Natural killer cell treated with Interleukin-12 subunit alpha and Interleukin-12 subunit beta and Interleukin-15 and Interleukin-18, amount 100 ng/mL, for 72 hours (primary cell): Measurements from ENCODE around the gene KRTAP19-5. TPM values are rescaled to one million over a fixed set of nuclear protein-coding genes. Genes with fewer than 3 reads are reported as not detected.
"Not testable (repeated sequence)": the region's sequence is repeated elsewhere in the genome, so short reads cannot be mapped to it uniquely, and the experiment has no call there.

Experiments used
- ATAC-seq, 2 donors: fragments of 150-1000 bp; cut with Tn5 transposase in 1 of 2; sonication (Bioruptor Pico), chemical (Tn5 transposase) in 1 of 2; 2 replicates each; pipeline ENCODE4 v1.10.0; 2021
- DNase-seq: peaks from one replicate; pipeline ENCODE4 v3.0.0; 2022; ENCODE audit warnings: low spot score
- H3K27ac Mint-ChIP-seq, 2 donors: 1 replicate in 1 of 2; 2 replicates in 1 of 2; pipeline ENCODE4 v1.8.0; 2022; ENCODE audit warnings: mixed read lengths in 2 of 2, mild to moderate bottlenecking in 1 of 2, moderate library complexity in 1 of 2
- H3K27me3 Mint-ChIP-seq, 2 donors: 1 replicate in 1 of 2; 2 replicates in 1 of 2; pipeline ENCODE4 v1.8.0; 2022; ENCODE audit warnings: mixed read lengths in 2 of 2
- H3K36me3 Mint-ChIP-seq: one replicate; pipeline ENCODE4 v1.8.0; 2022; ENCODE audit warnings: mixed read lengths
- H3K4me1 Mint-ChIP-seq, 2 donors: 1 replicate in 1 of 2; 2 replicates in 1 of 2; pipeline ENCODE4 v1.8.0; 2022; ENCODE audit warnings: low read depth in 2 of 2, mixed read lengths in 2 of 2, mild to moderate bottlenecking in 1 of 2
- H3K4me3 Mint-ChIP-seq: one replicate; pipeline ENCODE4 v1.8.0; 2022; ENCODE audit warnings: mixed read lengths
- H3K9me3 Mint-ChIP-seq: 2 replicates; pipeline ENCODE4 v1.8.0; 2022; ENCODE audit warnings: mixed read lengths
- total RNA-seq, 2 donors: library from RNA; stranded (reverse); gene quantifications; one replicate each; pipeline ENCODE4 v1.2.3, GENCODE V29; 2022

KRTAP19-5 gene
- total RNA-seq: not detected

DNA sequence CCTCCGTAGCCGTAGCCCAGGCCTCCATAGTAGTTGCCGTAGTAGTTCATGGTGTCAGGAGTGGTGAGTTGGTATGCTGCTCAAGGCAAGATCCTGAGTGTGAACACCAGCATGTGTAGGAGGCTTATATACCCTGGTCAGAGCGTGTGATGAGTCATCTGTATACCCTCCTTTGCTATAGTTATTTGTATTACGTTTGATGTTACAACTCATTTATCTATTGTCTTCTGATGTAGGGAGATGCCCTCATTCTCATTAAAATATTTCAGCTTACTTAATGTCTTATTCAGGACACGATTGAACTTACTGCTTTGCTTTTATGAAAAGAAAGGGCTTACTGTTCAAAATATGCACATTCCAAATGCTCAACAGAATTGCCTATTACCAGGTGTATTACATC lies at the start of gene KRTAP19-5:
Gene KRTAP19-5, minus strand, starts transcription at position 101 of the 400 bp plus-strand sequence. Its CDS starts 51 bp downstream, at position 50.
- H3K36me3 Mint-ChIP-seq: no peaks in the 10 kb centered on the region
- no peak for ATAC-seq
- H3K9me3 Mint-ChIP-seq: peaks cover 9% of the 10 kb centered on the region
- H3K27ac Mint-ChIP-seq: no peak within 1 kb of the TSS
- no peaks in the 10 kb centered on the region for H3K27me3 Mint-ChIP-seq
- no peaks in the 10 kb centered on the region for H3K4me1 Mint-ChIP-seq
- no peak for DNase-seq
- H3K4me3 Mint-ChIP-seq: no peak within 1 kb of the TSS

DNA sequence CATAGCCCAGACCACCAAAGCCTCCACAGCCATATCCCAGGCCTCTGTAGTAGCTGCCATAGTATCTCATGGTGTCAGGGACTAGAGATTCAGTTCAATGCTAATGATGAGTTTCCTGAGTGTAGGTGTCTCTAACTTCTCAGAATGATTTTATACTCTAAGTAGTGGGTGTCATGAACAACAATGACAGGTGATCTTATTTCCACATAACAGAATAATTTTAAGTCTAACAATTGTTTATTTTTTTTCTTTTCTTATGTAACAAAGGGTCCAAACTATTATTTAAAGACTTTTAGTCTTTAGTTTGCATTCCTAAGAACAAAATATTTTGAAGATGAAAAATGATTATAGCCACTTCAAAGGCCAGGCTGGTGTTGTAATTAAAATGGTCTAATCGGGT lies 39.8 kb upstream of the KRTAP19-5 start, which contains the start of gene KRTAP19-6:
Gene KRTAP19-6, minus strand, starts transcription at position 101 of the 400 bp plus-strand sequence. Its CDS starts 31 bp downstream, at position 70.
- H3K4me3 Mint-ChIP-seq: no peak within 1 kb of the TSS

DNA sequence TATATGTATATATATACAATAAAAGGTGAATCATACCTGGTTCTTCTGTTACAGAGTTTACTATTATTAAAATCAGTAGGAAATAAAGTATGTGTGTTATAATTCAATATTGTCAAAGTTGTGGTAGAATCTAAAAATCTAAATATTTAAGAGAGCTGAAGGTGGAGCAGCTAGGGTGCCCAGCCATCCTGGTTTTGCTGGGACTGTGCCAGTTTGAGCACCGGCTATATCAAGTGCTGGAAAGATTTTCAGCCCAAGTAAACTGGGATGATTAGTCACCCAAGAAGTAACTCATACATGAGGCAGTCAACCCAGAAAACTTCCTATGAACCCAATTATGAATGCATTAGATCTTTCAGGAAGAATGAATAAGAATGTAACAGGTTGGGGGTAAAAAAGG lies 16.9 kb upstream of the KRTAP19-5 start:
- Mint-ChIP-seq H3K27ac (no peak overlapping the region), H3K36me3 (no peaks in the 10 kb centered on the region), H3K9me3 (peaks cover 12% of the 10 kb centered on the region), H3K4me3 (no peak overlapping the region), H3K4me1 (no peaks in the 10 kb centered on the region), H3K27me3 (no peaks in the 10 kb centered on the region)
- DNase-seq (no peak), ATAC-seq (no peak)

More for the DNA sequence above, 39.8 kb upstream of the KRTAP19-5 start, which contains the start of gene KRTAP19-6:
- H3K9me3 Mint-ChIP-seq: peaks cover 6% of the 10 kb centered on the region
- no peak for ATAC-seq
- H3K27ac Mint-ChIP-seq: no peak within 1 kb of the TSS
- DNase-seq: no peak
- H3K27me3 Mint-ChIP-seq: no peaks in the 10 kb centered on the region
- H3K4me1 Mint-ChIP-seq: no peaks in the 10 kb centered on the region
- no peaks in the 10 kb centered on the region for H3K36me3 Mint-ChIP-seq

DNA sequence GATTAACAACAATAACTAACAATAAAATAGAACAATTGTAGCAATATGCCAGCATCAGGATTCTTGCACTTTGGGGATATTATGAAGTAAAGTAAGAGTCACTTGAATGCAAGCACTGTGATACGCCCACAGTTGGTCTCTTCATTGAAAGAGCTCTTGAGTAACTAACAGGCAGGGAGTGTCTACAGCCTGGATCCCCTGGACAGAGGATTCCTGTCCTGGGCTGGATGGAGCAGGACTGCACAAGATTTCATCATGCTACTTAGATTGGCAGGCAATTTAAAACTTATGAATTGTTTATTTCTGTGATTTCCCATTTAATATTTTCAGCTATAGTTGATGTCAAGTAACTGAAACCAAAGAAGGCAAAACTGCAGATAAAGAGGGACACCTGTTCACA lies 13.7 kb upstream of the KRTAP19-5 start:
- Mint-ChIP-seq H3K9me3 (peaks cover 12% of the 10 kb centered on the region), H3K4me1 (no peaks in the 10 kb centered on the region), H3K27me3 (no peaks in the 10 kb centered on the region), H3K27ac (no peak overlapping the region), H3K36me3 (no peaks in the 10 kb centered on the region), H3K4me3 (no peak overlapping the region)
- DNase-seq (no peak), ATAC-seq (no peak)

DNA sequence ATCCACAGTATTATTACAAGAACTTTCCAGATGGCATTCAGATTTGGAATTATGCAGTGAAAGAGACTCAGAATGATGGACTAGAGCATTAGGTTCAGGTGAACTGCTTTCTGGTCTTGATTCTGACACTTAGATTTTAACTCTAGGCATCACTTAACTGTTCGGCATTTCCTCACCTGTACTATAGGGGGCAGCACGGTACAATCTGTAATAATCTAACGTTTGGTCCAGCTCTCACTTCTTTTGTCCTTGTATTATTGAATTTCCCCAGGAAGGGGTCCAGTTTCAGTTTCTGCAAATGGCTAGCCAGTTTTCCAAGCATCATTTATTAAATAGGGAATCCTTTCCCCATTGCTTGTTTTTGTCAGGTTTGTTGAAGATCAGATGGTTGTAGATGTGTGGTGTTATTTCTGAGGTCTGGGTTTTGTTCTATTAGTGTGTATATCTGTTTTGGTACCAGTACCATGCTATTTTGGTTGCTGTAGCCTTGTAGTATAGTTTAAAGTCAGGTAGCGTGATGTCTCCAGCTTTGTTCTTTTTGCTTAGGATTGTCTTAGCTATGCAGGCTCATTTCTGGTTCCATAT lies 3.8 kb upstream of the KRTAP19-5 start:
- peaks cover 11% of the 10 kb centered on the region for H3K9me3 Mint-ChIP-seq
- not testable (repeated sequence) for H3K36me3 Mint-ChIP-seq, ATAC-seq, H3K4me3 Mint-ChIP-seq, DNase-seq, H3K4me1 Mint-ChIP-seq, H3K27me3 Mint-ChIP-seq, H3K27ac Mint-ChIP-seq

DNA sequence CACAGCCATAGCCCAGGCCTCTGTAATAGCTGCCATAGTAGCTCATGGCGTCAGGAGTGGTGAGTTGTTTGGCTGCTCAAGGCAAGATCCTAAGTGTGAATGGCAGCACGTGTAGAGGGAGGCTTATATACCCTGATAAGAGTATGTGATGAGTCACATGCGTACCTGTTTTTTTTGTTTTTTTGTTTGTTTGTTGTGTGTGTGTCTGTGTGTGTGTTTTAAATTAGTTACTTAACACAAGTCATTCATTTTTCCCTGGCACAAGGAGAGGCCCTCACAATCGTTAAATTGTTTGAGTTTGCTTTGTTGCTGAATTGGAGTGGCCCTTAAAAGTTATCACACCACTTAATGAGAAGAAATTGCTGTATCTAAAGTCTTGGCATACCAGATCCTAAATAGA lies 4.9 kb downstream of the KRTAP19-5 start, which contains the start of gene KRTAP19-4:
Gene KRTAP19-4, minus strand, starts transcription at position 101 of the 400 bp plus-strand sequence. Its CDS starts 55 bp downstream, at position 46.
- Mint-ChIP-seq H3K4me1 (no peaks in the 10 kb centered on the region), H3K27me3 (no peaks in the 10 kb centered on the region), H3K9me3 (peaks cover 8% of the 10 kb centered on the region), H3K36me3 (no peaks in the 10 kb centered on the region), H3K4me3 (no peak within 1 kb of the TSS), H3K27ac (no peak within 1 kb of the TSS)
- DNase-seq (no peak), ATAC-seq (no peak)

DNA sequence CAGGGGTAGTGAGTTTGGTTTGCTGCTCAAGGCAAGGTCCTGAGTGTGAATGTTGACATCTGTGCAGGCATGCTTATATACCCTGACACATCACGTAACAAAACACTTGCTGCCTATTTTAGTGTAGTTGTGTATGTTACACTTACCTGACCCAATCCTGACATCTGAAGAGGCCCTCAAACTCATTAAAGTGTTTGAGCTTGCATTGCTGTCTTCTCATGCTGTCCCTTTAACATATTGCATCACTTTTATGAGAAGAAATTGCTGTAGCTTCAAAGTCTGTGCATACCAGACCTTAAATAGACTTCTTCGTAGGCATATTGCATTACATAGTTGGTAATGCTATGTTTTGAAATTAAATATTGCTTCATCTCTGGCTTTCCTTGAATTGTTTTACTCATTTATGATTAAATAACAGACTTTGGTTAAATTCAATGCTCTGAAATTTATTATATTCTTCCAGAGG lies 9.9 kb downstream of the KRTAP19-5 start, which contains the start of gene KRTAP19-3:
Gene KRTAP19-3, minus strand, starts transcription at position 51 of the 466 bp plus-strand sequence. CDS start 56 bp downstream, outside the sequence.
- Mint-ChIP-seq H3K9me3 (peaks cover 7% of the 10 kb centered on the region), H3K27me3 (no peaks in the 10 kb centered on the region), H3K36me3 (no peaks in the 10 kb centered on the region)

DNA sequence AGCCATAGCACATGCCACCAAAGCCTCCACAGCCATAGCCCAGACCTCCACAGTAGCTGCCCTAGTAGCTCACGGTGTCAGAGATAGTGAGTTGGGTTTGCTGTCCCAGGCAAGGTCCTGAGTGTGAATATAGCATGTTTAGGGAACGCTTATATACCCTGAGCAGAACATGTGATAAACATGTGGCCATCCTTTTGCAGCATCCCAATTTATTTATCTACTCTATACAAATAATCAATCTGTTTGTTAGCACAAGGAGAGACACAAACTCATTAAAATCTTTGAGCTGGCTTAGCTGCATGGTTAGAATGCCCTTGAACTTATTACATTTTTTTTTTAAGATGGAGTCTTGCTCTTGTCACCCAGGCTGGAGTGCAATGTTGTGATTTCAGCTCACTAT lies 14.6 kb downstream of the KRTAP19-5 start, which contains the start of gene KRTAP19-2:
Gene KRTAP19-2, minus strand, starts transcription at position 101 of the 400 bp plus-strand sequence. Its CDS starts 88 bp downstream, at position 13.
- no peaks in the 10 kb centered on the region for H3K36me3 Mint-ChIP-seq
- H3K9me3 Mint-ChIP-seq: peaks cover 13% of the 10 kb centered on the region
- no peak within 1 kb of the TSS for H3K4me3 Mint-ChIP-seq
- DNase-seq (no peak), ATAC-seq (no peak)
- H3K4me1 Mint-ChIP-seq: no peaks in the 10 kb centered on the region
- H3K27me3 Mint-ChIP-seq: no peaks in the 10 kb centered on the region
- H3K27ac Mint-ChIP-seq: no peak within 1 kb of the TSS

More for the DNA sequence above, 9.9 kb downstream of the KRTAP19-5 start, which contains the start of gene KRTAP19-3:
- ATAC-seq (no peak), DNase-seq (no peak)
- Mint-ChIP-seq H3K4me3 (no peak within 1 kb of the TSS), H3K4me1 (no peaks in the 10 kb centered on the region), H3K27ac (no peak within 1 kb of the TSS)

DNA sequence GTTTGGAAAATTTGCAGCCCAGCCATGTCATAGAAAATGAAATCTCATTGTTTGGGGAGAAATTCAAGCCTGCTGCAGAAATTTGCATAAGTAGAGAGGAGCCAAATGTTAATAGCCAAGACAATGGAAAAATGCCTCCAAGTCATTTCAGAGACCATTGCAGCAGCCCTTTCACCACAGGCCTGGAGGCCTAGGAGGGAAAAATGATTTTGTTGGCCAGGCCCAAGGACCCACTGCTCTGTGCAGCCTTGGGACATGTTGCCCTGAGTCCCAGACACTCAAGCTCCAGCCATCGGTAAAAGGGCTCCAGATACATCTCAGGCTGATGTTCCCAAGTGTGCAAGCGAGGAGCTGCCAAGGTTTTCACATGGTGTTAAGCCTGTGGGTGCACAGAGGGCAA lies 15.8 kb downstream of the KRTAP19-5 start:
- no peaks in the 10 kb centered on the region for H3K36me3 Mint-ChIP-seq
- peaks cover 18% of the 10 kb centered on the region for H3K9me3 Mint-ChIP-seq
- no peak overlapping the region for H3K27ac Mint-ChIP-seq
- no peak for ATAC-seq
- H3K4me3 Mint-ChIP-seq: no peak overlapping the region
- no peaks in the 10 kb centered on the region for H3K27me3 Mint-ChIP-seq
- no peak for DNase-seq
- H3K4me1 Mint-ChIP-seq: no peaks in the 10 kb centered on the region

DNA sequence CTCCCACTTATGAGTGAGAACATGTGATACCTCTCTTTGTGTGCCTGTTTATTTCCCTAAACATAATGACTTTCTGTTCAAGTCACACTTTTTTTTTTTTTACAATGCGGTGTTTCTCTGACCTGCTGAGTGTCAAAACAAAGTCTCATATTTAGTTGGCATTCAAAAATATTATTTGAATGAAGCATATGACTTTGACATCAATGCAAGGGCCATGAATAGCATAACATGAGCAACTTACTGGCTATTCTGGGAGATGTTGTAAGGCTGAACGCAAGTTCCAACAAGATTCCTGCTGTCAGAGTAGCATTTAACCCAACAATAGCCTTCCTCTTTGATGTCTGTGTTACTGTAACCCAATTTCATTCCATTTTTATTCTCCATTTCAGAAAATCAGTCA lies 19.8 kb downstream of the KRTAP19-5 start:
- H3K27ac Mint-ChIP-seq: no peak overlapping the region
- H3K4me1 Mint-ChIP-seq: no peaks in the 10 kb centered on the region
- peaks cover 19% of the 10 kb centered on the region for H3K9me3 Mint-ChIP-seq
- DNase-seq: no peak
- no peak for ATAC-seq
- H3K4me3 Mint-ChIP-seq: no peak overlapping the region
- H3K27me3 Mint-ChIP-seq: no peaks in the 10 kb centered on the region
- no peaks in the 10 kb centered on the region for H3K36me3 Mint-ChIP-seq

DNA sequence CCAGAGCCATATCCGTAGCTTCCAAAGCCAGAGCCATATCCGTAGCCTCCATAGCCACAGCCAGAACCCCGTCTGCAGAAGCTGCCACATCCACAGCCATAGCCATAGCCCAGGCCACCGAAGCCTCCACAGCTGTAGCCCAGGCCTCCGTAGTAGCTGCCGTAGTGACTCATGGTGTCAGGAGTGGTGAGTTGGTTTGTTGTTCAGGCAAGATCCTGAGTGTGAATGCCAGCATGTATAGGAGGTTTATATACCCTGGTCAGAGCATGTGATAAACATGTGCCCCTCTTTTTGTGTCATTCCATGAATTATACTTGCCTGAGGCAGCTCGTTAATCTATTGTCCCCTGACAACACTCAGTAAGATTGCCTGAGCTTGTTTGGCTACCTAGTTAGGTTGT lies 21.8 kb downstream of the KRTAP19-5 start, which contains the start of gene KRTAP19-1:
Gene KRTAP19-1, minus strand, starts transcription at position 223 of the 400 bp plus-strand sequence. Its CDS starts 50 bp downstream, at position 173.
- H3K4me1 Mint-ChIP-seq: no peaks in the 10 kb centered on the region
- peaks cover 17% of the 10 kb centered on the region for H3K9me3 Mint-ChIP-seq
- H3K4me3 Mint-ChIP-seq: no peak within 1 kb of the TSS
- no peaks in the 10 kb centered on the region for H3K27me3 Mint-ChIP-seq
- H3K27ac Mint-ChIP-seq: no peak within 1 kb of the TSS
- no peaks in the 10 kb centered on the region for H3K36me3 Mint-ChIP-seq
- no peak for DNase-seq
- no peak for ATAC-seq

DNA sequence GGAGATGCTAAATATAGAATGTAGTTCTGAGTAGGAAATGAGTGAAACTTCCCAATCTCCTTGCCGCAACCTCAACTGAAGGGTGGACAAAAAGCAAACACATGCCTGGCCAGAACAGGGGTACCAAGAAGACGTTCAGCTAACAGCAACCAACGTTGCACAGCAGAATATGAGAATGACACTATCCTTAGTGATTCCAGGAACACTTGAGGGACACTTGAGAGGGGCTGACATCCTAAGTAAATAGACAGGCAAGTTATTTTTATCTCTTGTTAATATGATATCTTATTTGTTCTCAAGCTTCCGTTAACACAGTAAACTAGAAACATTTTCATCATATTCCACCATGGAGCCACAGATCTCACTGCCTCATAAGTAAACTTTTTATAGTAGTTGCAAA lies 22.7 kb downstream of the KRTAP19-5 start:
- no peaks in the 10 kb centered on the region for H3K4me1 Mint-ChIP-seq
- no peaks in the 10 kb centered on the region for H3K36me3 Mint-ChIP-seq
- H3K4me3 Mint-ChIP-seq: no peak overlapping the region
- no peak overlapping the region for H3K27ac Mint-ChIP-seq
- ATAC-seq: no peak
- peaks cover 13% of the 10 kb centered on the region for H3K9me3 Mint-ChIP-seq
- no peak for DNase-seq
- no peaks in the 10 kb centered on the region for H3K27me3 Mint-ChIP-seq

DNA sequence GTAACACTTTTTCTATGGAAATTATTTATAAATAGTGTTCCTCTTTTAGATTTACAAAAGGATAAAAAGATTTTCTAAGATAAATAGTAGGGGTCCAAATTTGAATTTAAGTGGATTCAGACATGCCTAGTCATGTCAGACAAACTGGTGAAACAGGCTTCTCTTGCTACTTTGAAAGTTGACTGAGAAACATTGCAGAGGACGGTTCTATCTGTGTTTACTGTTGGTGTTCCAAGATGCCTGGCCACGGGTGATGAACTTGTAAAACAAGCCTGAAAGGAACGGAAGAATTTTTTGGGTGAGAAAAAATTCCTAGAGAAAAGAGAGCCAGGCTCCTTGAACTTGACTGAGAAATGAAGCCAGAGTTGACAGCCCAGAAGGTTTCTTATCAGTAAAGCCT lies 23.9 kb downstream of the KRTAP19-5 start:
- Mint-ChIP-seq H3K27me3 (no peaks in the 10 kb centered on the region), H3K9me3 (peaks cover 13% of the 10 kb centered on the region), H3K4me1 (no peaks in the 10 kb centered on the region), H3K27ac (no peak overlapping the region), H3K36me3 (no peaks in the 10 kb centered on the region), H3K4me3 (no peak overlapping the region)
- DNase-seq: no peak
- no peak for ATAC-seq

DNA sequence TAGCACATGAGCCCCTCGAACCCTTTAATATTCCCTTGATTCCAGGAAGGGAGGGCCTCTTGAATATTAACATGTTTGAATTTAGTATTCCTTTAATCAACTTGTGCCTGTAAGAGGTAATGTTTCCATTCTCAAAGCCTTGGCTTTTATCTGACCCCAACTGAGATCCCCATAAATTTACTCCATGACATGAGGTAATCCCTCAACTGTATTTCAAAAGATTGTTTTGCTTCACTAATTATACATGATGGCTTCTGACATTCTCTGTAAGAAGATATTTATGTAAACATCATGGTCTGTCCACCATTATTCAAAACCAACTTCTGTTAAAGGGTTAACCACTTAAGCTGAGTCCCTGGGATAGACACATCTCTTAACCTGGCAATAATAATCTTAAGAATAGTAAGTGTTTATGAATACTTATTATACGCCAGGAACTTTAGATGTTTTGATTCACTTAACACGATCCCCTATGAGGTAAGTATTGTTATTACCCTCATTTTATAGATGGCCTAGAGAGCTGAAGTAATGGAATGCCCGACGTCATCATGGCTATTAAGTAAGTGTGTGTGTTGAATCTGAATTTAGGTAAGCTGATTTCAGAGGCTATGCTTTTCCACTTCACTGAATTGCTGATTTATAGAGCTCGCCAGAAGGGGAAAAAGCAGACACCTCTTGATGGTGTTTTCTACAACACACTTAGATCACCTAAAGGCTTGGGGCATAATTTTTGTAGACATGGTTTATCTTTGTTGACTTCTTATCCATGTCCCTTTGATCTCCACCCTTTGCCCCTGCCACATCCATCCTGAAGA lies 32.8 kb downstream of the KRTAP19-5 start:
- Mint-ChIP-seq H3K9me3 (peaks cover 13% of the 10 kb centered on the region), H3K4me3 (no peak overlapping the region), H3K27me3 (no peaks in the 10 kb centered on the region), H3K4me1 (no peaks in the 10 kb centered on the region), H3K36me3 (no peaks in the 10 kb centered on the region), H3K27ac (no peak overlapping the region)
- DNase-seq (no peak), ATAC-seq (no peak)
